Right lung (tissue), 5 donors: ENCODE measurements around the gene NDST4. TPM values are rescaled to one million over a fixed set of nuclear protein-coding genes. Genes with fewer than 3 reads are reported as not detected.
A peak's percentile ranks its signal among the peaks of the same experiment; 100 is the strongest.

Source experiments
- DNase-seq, 2 donors: peaks; one replicate each; pipeline ENCODE4 v3.0.0-alpha.2; 2013
- polyA plus RNA-seq, 5 donors: library from polyadenylated mRNA; unstranded; fragments of 120-200 nt; gene quantifications; one replicate each; pipeline versions ENCODE4 v1.2.1 to v1.2.3, GENCODE V29; 2013; ENCODE audit warnings: inconsistent platforms in 1 of 5, low replicate concordance in 1 of 5; ENCODE audit not compliant: insufficient read length in 5 of 5, insufficient read depth in 1 of 5

Gene NDST4
- polyA plus RNA-seq, 5 donors: 0.27 to 0.97 (median 0.51) TPM

DNA sequence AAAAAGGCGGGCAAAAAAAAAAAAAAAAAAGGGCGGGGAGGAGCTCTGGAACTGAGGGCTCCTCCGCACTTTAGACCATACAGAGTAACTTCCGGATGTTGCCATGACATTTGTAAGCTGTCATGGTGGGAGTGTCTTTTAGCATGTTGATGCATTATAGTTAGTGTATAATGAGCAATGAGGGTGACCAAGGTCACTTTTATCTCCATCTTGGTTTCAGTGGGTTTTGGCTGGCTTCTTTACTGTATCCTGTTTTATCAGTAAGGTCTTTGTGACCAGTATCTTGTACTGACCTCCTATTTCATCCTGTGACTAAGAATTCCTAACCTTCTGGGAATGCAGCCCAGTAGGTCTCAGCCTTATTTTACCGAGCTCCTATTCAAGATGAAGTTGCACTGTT, 321.4 kb downstream of the NDST4 start:
- DNase-seq: no peak

DNA sequence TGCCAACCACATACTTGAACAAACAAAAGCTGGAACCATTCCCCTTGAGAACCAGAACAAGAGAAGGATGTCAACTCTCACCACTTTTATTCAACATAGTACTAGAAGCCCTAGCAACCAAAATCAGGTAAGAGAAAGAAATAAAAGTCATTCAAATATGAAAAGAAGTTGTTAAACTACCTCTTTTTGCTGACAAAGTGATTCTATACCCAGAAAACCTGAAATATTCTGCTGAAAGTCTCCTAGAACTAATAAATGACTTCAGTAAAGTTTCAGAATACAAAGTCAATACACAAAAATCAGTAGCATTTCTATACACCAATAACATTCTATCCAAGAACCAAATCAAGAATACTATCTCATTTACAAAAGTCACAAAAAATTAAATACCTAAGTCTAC, 327.9 kb downstream of the NDST4 start:
- no peak for DNase-seq

DNA sequence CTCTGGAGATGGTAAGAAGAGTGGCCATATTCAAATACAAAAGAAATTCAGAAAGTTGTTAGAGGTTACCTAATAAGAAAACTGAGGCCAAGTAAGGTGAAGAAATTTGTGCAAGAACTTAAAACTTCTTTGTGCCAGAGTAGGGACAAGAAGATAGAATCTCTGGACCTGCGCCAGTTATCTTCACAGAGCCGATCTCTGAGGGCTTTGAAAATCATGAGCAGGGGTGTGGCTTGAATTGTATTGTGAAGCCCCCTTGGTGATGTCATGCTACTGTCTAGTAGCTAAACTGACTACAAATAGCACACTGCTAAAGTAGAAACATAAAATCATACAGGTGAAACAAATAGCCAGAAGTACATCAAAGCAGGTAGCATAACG, 330.2 kb downstream of the NDST4 start:
- no peak for DNase-seq

DNA sequence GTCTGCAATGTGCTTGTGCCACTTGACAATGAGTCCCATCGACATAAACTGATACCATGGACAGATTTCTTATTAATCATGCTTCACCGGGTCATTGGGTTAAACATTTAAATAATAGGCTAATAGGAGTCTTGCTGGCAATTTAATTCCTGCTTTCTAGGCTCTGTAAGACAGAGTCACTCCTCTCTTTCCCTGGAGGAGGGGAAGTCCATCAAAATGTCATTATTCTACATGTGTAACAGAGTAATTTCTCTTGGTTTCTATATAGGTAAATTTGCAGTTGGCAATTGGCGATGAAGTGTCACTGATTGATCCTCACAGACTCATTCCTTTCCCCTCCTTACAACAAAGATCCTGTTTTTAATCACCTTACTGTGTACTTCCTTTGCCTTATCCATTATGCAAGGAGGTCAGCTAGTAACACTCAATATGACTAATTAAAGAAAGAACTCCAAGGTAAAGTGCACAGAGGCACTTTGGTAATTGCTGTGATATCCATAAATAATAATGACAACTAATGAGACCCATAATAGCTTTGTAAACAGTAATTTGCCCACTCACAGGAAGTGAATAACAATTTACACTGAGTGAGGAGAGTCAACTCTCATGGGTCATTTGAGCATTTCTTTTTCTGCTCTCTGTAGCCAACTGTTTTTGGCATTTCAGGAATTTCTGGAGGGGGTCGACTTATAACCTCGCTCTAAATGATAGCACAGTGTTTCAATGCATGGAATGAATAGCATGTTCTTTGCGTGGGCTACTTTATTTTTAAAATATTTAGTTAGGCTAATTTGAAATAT, 330.8 kb downstream of the NDST4 start:
- no peak for DNase-seq

DNA sequence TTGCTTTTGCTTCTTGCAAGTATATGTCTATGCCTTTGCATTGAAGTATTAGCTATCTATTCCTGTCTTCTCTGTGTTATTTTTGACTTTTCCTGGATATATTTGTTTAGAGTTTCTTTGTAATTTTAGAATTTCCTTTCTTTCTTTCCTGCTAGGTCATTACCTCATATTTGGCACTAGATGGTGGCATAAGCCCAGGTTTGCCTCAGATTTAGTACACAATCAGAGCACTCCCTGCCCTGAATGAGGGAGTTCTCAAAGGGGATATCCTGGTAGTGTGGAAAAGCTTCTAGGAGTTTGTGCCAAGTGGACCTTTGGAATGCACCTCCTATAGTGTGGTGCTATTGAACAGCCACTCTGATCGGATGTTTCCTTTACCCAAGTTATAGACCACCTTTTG, 333.2 kb downstream of the NDST4 start:
- DNase-seq: peak; percentile 12 to 15
